DND-41 (cell line): ENCODE data around the gene DTWD1.

Experiments used
- ATAC-seq: fragments of 200-7000 bp; cut with Tn5 transposase; 3 replicates; pipeline ENCODE4 v1.9.1; 2021; ENCODE audit warnings: low read depth; ENCODE audit not compliant: insufficient read depth
- DNase-seq: peaks from one replicate; pipeline ENCODE4 v3.0.0-alpha.2; 2020
- H2AFZ ChIP-seq: 2 replicates; pipeline ENCODE4 v1.6.0; 2012; ENCODE audit warnings: low read depth, low read length
- H3K27ac ChIP-seq: 2 replicates; pipeline ENCODE4 v1.5.1; 2012; ENCODE audit warnings: low read length, inconsistent platforms
- H3K27me3 ChIP-seq: fragments of 200-600 bp; sonication (generic); 2 replicates; pipeline ENCODE4 v1.6.0; 2012; ENCODE audit warnings: low read length, mild to moderate bottlenecking, inconsistent platforms; ENCODE audit not compliant: insufficient read depth, poor library complexity
- H3K36me3 ChIP-seq: 2 replicates; pipeline ENCODE4 v1.5.1; 2012; ENCODE audit warnings: low read length, inconsistent platforms; ENCODE audit not compliant: insufficient read depth
- H3K4me1 ChIP-seq: 2 replicates; pipeline ENCODE4 v1.5.1; 2012; ENCODE audit warnings: mild to moderate bottlenecking, low read length; ENCODE audit not compliant: insufficient read depth
- H3K4me2 ChIP-seq: 2 replicates; pipeline ENCODE4 v1.6.0; 2012; ENCODE audit warnings: mild to moderate bottlenecking, moderate library complexity, low read length, inconsistent platforms; ENCODE audit not compliant: insufficient read depth
- H3K4me3 ChIP-seq, 2 experiments: fragments of 200-600 bp in 1 of 2; shearing (Covaris generic) in 1 of 2; 2 replicates each; pipeline ENCODE4 v1.5.1; 2012 to 2016; ENCODE audit warnings: inconsistent platforms in 2 of 2, low read length in 2 of 2, mild to moderate bottlenecking in 2 of 2, low read depth in 1 of 2, moderate library complexity in 1 of 2
- H3K79me2 ChIP-seq: 2 replicates; pipeline ENCODE4 v1.6.0; 2012; ENCODE audit warnings: low read length, inconsistent platforms; ENCODE audit not compliant: insufficient read depth
- H3K9ac ChIP-seq: 2 replicates; pipeline ENCODE4 v1.6.0; 2012; ENCODE audit warnings: low read depth, mild to moderate bottlenecking, inconsistent platforms, low read length, moderate library complexity
- H3K9me3 ChIP-seq: 2 replicates; pipeline ENCODE4 v1.5.1; 2012; ENCODE audit warnings: low read length, moderate library complexity, mild to moderate bottlenecking, inconsistent platforms; ENCODE audit not compliant: insufficient read depth, severe bottlenecking
- H4K20me1 ChIP-seq: 2 replicates; pipeline ENCODE4 v1.6.0; 2012; ENCODE audit warnings: low read length; ENCODE audit not compliant: insufficient read depth
- CTCF ChIP-seq: IDR thresholded peaks from 2 replicates; pipeline ENCODE4 v1.5.1; 2012; ENCODE audit warnings: borderline replicate concordance, low read length, moderate library complexity, mild to moderate bottlenecking; ENCODE audit not compliant: poor library complexity, severe bottlenecking; ENCODE audit errors: extremely low read depth
- EZH2 ChIP-seq: IDR thresholded peaks from 3 replicates; pipeline ENCODE4 v1.6.1; 2012; ENCODE audit warnings: borderline replicate concordance, low read depth, mild to moderate bottlenecking, moderate library complexity, low read length, inconsistent platforms; ENCODE audit not compliant: severe bottlenecking

The DTWD1 gene

GRCh38 chr15:49678655-49679054 is 57.8 kb downstream of the DTWD1 start:
- Histone ChIP-seq H3K79me2 (no peaks in the 10 kb centered on the region), H4K20me1 (no peaks in the 10 kb centered on the region), H3K27me3 (no peaks in the 10 kb centered on the region), H3K9me3 (no peaks in the 10 kb centered on the region), H3K4me2 (no peak overlapping the region), H3K36me3 (no peaks in the 10 kb centered on the region), H3K4me1 (no peaks in the 10 kb centered on the region), H3K27ac (no peak overlapping the region), H2AFZ (no peak overlapping the region), H3K9ac (no peak overlapping the region), H3K4me3 (no peak overlapping the region)
- no peak for ATAC-seq
- TF ChIP-seq EZH2 (no peak), CTCF (no peak)
- no peak for DNase-seq

GRCh38 chr15:49686599-49686998 is 65.8 kb downstream of the DTWD1 start:
- H3K27me3 ChIP-seq = no peaks in the 10 kb centered on the region
- ATAC-seq (no peak), DNase-seq (no peak)
- H3K4me3 ChIP-seq = no peak overlapping the region
- H3K4me1 ChIP-seq = no peaks in the 10 kb centered on the region
- no peak overlapping the region for H3K9ac ChIP-seq
- TF ChIP-seq CTCF (no peak), EZH2 (no peak)
- no peak overlapping the region for H3K4me2 ChIP-seq
- no peaks in the 10 kb centered on the region for H3K9me3 ChIP-seq
- H2AFZ ChIP-seq = no peak overlapping the region
- no peaks in the 10 kb centered on the region for H4K20me1 ChIP-seq
- H3K36me3 ChIP-seq = no peaks in the 10 kb centered on the region
- H3K79me2 ChIP-seq = no peaks in the 10 kb centered on the region
- H3K27ac ChIP-seq = no peak overlapping the region

- no peaks in the 10 kb centered on the region for H3K4me1 ChIP-seq
- no peak for ATAC-seq
These were observed 67.4 kb downstream of the DTWD1 start for GRCh38 chr15:49688135-49688790.

More at GRCh38 chr15:49688135-49688790, 67.4 kb downstream of the DTWD1 start:
- no peak overlapping the region for H3K4me3 ChIP-seq
- no peak overlapping the region for H3K9ac ChIP-seq
- no peak overlapping the region for H3K4me2 ChIP-seq
- no peak for DNase-seq
- no peaks in the 10 kb centered on the region for H3K79me2 ChIP-seq
- H4K20me1 ChIP-seq = no peaks in the 10 kb centered on the region
- no peak overlapping the region for H2AFZ ChIP-seq
- no peaks in the 10 kb centered on the region for H3K9me3 ChIP-seq
- H3K27me3 ChIP-seq = no peaks in the 10 kb centered on the region
- no peak overlapping the region for H3K27ac ChIP-seq
- TF ChIP-seq EZH2 (no peak), CTCF (no peak)
- H3K36me3 ChIP-seq = no peaks in the 10 kb centered on the region
